GM19468 (cell line): ENCODE measurements around the gene DCAF8L1.
"Not testable (repeated sequence)": the region's sequence is repeated elsewhere in the genome, so short reads cannot be mapped to it uniquely, and the experiment has no call there.

Experiments used
- ATAC-seq: cut with Tn5 transposase; IDR thresholded peaks from one replicate; pipeline ENCODE4 v1.9.1; 2021; ENCODE audit warnings: mild to moderate bottlenecking, moderate library complexity, moderate number of reproducible peaks; ENCODE audit not compliant: unreplicated experiment; ENCODE audit errors: extremely low read depth

Gene DCAF8L1

GRCh38 chrX:27981349-27981748, at the start of gene DCAF8L1:
DCAF8L1 (minus strand) TSS chrX:27981449; CDS start chrX:27981334, 115 bp downstream.
- no peak for ATAC-seq

DNA sequence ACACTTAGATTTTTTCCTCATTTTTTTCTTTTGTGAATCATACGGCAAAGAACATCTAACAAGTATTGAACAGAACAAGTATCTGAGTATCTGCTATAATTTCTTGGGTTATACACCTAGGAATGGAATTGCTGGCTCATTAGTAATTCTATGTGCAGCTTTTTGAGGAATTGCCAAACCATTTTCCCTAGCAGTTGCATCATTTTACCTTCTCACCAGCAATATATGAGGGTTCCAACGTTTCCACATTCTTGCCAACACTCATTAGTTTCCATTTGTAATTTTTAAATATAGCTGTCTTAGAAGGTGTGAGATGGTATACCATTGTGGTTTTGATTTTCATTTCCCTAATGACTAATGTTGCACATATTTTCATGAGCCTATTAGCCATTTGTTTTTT, 41.1 kb upstream of the DCAF8L1 start:
- ATAC-seq: no peak

- ATAC-seq: no peak
Measured at GRCh38 chrX:28016823-28017222, 35.6 kb upstream of the DCAF8L1 start.

DNA sequence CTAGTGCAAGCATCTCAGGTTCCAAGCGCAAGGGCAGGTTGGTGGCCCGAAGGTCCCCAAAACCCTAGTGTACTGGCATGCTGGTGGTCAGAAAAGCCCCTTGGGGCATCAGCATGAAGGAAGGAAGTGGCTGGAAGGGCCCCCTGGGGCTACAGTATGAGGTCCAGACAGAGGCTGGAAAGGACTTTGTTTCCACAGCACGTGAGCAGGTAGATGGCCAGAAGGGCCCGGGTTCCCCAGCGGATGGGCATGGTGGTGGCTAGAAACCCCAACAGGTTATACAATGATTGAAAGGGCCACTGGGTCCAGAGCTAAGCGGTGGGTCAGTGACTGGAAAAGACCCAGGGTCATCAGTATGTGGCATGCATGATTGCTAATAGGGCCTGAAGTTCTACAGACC, 34.7 kb upstream of the DCAF8L1 start:
- ATAC-seq: no peak

- ATAC-seq: no peak
Measured at GRCh38 chrX:28010875-28011274, 29.6 kb upstream of the DCAF8L1 start.

DNA sequence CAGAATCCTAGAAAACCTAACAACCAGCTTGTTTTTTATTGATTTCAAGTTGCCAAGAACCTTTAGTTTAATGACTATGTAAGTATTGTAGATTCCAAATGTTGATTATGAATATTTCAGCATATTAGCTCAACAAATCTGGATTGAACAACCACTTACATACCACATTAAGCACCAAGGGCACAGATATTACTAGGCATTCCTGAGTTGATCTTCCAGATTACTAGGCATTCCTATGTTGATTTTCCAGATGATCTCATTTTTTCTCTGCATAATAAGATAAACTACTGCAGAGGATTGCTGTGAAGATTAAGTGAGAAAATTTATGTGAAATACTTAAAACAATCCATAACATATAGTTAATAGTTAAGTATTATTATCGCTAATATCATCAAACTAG, 17.4 kb upstream of the DCAF8L1 start:
- no peak for ATAC-seq

- ATAC-seq: no peak
Measured at GRCh38 chrX:27997622-27998021, 16.4 kb upstream of the DCAF8L1 start.

GRCh38 chrX:27996132-27996531, 14.9 kb upstream of the DCAF8L1 start:
- no peak for ATAC-seq

DNA sequence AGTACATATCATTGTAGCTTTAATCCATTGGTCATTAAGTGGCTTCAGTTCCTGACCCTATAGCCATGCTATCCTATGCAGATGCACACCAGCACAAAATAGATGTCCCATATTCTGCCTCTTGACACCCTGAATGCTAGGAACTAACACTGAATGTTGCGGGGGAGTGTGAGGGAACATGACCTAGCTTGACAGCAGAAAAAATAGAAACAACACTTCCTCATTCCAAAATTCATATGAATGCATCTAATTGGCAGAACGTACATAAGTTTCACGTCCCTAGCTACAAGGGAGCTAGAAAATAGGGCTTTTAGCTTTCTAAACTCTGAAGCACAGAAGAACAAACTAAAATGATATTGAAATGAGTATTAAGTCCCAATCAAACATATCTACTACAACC, 14.4 kb upstream of the DCAF8L1 start:
- no peak for ATAC-seq

- no peak for ATAC-seq
Measured at GRCh38 chrX:27987862-27988646, 6.8 kb upstream of the DCAF8L1 start.

DNA sequence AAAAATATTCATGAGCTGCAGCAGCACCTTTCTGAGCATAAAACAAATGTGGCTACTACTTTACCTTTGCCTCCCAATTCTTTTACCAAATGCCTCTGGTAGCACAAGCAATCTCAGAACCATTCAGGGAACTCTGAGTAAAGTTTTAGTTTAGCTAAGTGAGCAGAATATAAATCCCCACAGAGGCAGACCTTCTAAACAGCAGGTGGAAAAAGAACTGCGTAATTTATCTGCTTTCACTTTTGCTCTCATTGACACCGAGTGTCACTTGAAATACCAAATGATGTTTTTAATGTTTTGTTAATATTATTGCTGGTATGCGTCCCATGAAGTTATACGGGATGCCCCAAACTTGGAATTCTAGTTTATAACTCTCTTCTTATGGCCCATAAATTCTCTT, 4.3 kb downstream of the DCAF8L1 start:
- ATAC-seq: not testable (repeated sequence)

DNA sequence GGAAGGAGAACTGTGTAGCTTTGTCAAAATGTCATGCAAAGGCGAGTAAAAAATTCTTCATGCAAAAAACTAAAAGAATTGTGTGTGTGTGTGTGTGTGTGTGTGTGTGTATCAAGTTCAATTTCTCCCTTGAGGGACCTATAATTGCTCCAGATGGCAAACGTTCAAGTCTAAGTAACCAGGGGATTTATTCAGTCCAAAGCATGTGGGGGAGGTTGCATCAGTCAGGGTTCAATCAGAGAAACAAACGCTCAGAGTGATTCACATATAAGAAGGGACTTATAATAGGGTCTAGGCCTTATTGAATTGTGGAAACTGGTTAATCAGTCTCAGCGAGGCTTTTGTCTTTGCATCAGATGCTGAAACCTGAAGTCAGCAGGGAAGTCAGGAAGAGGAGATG, 5.0 kb downstream of the DCAF8L1 start:
- no peak for ATAC-seq

GRCh38 chrX:27968878-27969277, 12.4 kb downstream of the DCAF8L1 start:
- no peak for ATAC-seq

DNA sequence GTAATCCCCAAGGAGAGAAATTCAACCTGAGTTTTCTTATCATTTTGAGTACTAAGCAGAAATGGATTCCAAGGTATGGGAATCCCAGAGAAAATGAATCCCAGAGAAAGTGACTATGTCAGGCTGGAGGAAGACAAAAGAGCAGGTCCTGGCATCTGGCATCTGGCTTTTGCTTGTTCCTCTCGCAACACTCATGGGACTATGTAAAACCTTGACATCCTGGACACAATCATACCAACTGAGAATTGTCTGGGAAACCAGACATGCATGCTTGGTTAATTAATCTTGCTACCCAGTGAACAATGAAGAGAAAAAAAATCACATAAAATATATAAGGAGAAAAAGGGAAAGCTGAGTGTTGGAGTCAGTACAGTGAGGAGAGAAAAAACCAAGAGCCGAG, 12.9 kb downstream of the DCAF8L1 start:
- ATAC-seq: no peak

- no peak for ATAC-seq
Measured at GRCh38 chrX:27966955-27967354, 14.3 kb downstream of the DCAF8L1 start.

DNA sequence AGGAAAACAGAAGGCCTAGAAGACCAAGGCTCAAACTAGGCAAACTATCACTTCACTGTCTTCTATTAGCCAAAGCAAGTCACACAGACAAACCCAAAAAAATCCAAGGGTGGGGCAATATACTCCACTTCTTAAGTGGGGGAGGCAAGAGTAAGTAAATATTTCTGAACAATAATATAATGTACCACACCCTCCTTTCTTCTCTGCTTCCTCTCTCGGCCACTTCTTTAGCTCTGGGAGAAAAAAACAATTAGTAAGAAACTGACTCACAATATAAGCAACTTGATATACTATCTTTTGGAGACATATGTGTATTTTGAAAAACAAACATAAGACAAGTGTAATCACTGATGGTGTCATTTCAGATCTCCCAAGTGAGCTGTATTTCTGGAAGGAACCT, 14.8 kb downstream of the DCAF8L1 start:
- ATAC-seq: no peak

DNA sequence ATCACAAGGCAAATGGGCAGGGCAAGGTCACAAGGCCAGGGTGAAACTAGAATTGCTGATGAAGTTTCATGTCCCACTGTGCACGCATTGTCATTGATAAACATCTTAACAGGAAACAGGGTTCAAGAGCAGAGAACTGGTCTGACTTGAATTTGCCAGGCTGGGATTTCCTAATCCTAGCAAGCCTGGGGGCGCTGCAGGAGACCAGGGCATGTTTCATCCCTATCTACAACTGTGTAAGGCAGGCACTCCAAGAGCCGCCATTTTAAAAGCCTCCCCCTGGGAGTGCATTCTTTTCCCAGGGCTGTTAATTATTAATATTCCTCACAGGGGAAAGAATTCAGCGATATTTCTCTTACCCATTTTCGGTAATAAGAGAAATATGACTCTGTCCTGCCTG, 15.9 kb downstream of the DCAF8L1 start:
- not testable (repeated sequence) for ATAC-seq

- ATAC-seq: no peak
Measured at GRCh38 chrX:27964432-27964831, 16.8 kb downstream of the DCAF8L1 start.

DNA sequence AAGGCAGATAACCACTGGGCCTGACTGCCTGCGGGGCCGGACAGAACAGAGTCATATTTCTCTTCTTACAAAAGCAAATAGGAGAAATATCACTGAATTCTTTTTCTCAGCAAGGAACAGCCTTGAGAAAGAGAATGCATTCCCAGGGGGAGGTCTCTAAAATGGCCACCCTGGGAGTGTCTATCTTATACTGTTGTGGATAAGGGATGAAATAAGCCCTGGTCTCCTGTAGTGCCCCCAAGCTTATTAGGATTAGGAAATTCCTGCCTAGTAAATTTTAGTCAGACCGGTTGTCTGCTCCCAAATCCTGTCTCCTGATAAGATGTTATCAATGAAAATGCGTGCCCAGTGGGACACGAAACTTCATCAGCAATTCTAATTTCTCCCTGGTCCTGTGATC, 20.8 kb downstream of the DCAF8L1 start:
- not testable (repeated sequence) for ATAC-seq

DNA sequence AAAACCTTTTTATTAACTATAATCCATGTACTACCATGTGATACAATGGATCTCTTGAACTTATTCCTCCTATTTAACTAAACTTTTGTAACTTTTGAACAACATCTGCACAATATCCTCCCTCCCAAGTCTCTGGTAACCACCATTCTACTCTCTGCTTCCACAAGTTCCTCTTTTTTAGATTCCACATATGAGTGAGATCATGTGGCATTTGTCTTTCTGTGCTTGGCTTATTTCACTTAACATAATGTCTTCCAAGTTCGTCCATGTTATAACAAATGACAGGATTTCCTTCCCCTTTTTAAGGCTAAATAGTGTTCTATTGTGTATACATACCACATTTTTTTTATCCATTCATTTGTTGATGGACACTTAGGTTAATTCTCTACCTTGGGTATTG, 28.1 kb downstream of the DCAF8L1 start:
- ATAC-seq: no peak

DNA sequence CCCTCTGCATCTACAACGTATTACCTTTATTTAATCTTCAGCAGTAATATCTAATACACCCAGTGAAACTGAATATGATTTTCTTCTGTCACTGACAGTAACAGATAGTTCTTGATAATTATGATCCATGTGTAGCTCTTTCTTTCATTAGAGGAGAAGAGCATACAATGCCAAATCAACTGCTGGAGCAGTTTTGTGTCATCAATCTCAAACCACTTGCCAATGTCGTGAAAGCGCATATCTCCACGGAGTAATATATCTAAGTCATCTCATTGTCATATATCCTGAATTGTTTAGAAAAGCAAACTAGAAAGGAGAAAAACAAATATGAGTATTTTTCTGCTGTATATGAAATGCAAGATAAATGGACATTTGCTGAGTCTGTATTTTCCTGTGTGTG, 47.9 kb downstream of the DCAF8L1 start:
- no peak for ATAC-seq
